Keratinocyte (primary cell): ENCODE measurements around the gene STATH. TPM values are rescaled to one million over a fixed set of nuclear protein-coding genes. Genes with fewer than 3 reads are reported as not detected.

Source experiments
- DNase-seq: peaks from one replicate; pipeline ENCODE4 v3.0.0-alpha.2; 2011; ENCODE audit warnings: low read depth, missing footprints, low spot score
- FAIRE-seq: peaks from 2 replicates; lab custom pipeline; 2011; peaks lifted over from hg19 to GRCh38; lab: Jason Lieb, UNC
- H2AFZ ChIP-seq: 2 replicates; pipeline ENCODE4 v1.6.0; 2012; ENCODE audit warnings: low read length, control low read depth, inconsistent platforms; ENCODE audit not compliant: control insufficient read depth
- H3K27ac ChIP-seq: 2 replicates; pipeline ENCODE4 v1.5.1; 2011; ENCODE audit warnings: low read length; ENCODE audit not compliant: control insufficient read depth, insufficient read depth
- H3K27me3 ChIP-seq: 3 replicates; pipeline ENCODE4 v1.6.0; 2011; ENCODE audit warnings: low read length; ENCODE audit not compliant: control insufficient read depth, insufficient read depth; ENCODE audit errors: extremely low read depth
- H3K36me3 ChIP-seq, 2 experiments: 2 replicates in 1 of 2; 3 replicates in 1 of 2; pipeline ENCODE4 v1.5.1; 2011; ENCODE audit warnings: low read length in 2 of 2, mild to moderate bottlenecking in 1 of 2; ENCODE audit not compliant: control insufficient read depth in 2 of 2, insufficient read depth in 2 of 2; ENCODE audit errors: extremely low read depth in 1 of 2
- H3K4me1 ChIP-seq: 3 replicates; pipeline ENCODE4 v1.5.1; 2011; ENCODE audit warnings: low read length; ENCODE audit not compliant: control insufficient read depth, insufficient read depth; ENCODE audit errors: extremely low read depth
- H3K4me2 ChIP-seq: 3 replicates; pipeline ENCODE4 v1.6.0; 2011; ENCODE audit warnings: low read depth, low read length; ENCODE audit not compliant: control insufficient read depth, insufficient read depth; ENCODE audit errors: extremely low read depth
- H3K4me3 ChIP-seq, 3 experiments: fragments of 200-600 bp in 1 of 3; sonication (generic) in 1 of 3; 2 replicates in 2 of 3; 3 replicates in 1 of 3; pipeline ENCODE4 v1.5.1; 2011 to 2016; ENCODE audit warnings: low read length in 3 of 3, mild to moderate bottlenecking in 3 of 3, control low read depth in 2 of 3, inconsistent platforms in 1 of 3, low read depth in 1 of 3, mixed read lengths in 1 of 3, mixed run types in 1 of 3, moderate library complexity in 1 of 3; ENCODE audit not compliant: control insufficient read depth in 2 of 3, insufficient read depth in 2 of 3; ENCODE audit errors: extremely low read depth in 1 of 3
- H3K79me2 ChIP-seq: 2 replicates; pipeline ENCODE4 v1.6.0; 2012; ENCODE audit warnings: low read length; ENCODE audit not compliant: control insufficient read depth, insufficient read depth
- H3K9ac ChIP-seq: 3 replicates; pipeline ENCODE4 v1.6.0; 2011; ENCODE audit warnings: low read length; ENCODE audit not compliant: control insufficient read depth, insufficient read depth; ENCODE audit errors: extremely low read depth
- H3K9me1 ChIP-seq: 3 replicates; pipeline ENCODE4 v1.6.0; 2011; ENCODE audit warnings: low read length; ENCODE audit not compliant: control insufficient read depth, insufficient read depth; ENCODE audit errors: extremely low read depth
- H3K9me3 ChIP-seq: 2 replicates; pipeline ENCODE4 v1.5.1; 2012; ENCODE audit warnings: low read depth, low read length; ENCODE audit not compliant: control insufficient read depth
- H4K20me1 ChIP-seq: 3 replicates; pipeline ENCODE4 v1.6.0; 2011; ENCODE audit warnings: low read length; ENCODE audit not compliant: control insufficient read depth, insufficient read depth; ENCODE audit errors: extremely low read depth
- CTCF ChIP-seq, 3 experiments: IDR thresholded peaks in 1 of 3; conservative IDR thresholded peaks in 1 of 3; optimal IDR thresholded peaks in 1 of 3; 2 replicates in 2 of 3; 3 replicates in 1 of 3; pipeline versions ENCODE3 to v1.5.1; 2011; ENCODE audit warnings: low read length in 3 of 3, mild to moderate bottlenecking in 3 of 3, moderate library complexity in 2 of 3, control low read depth in 1 of 3, inconsistent platforms in 1 of 3; ENCODE audit not compliant: insufficient read depth in 2 of 3; ENCODE audit errors: extremely low read depth in 1 of 3
- EZH2 ChIP-seq: IDR thresholded peaks from one replicate; pipeline ENCODE4 v1.6.1; 2012; ENCODE audit warnings: inconsistent platforms, mild to moderate bottlenecking, low read length, moderate library complexity
- dilution Hi-C: fragments of 300-500 bp; cut with MboI; formaldehyde crosslinking; loops from one replicate; pipeline ENCODE4 v1.7.0; 2020; ENCODE audit warnings: low sequenced_read_pairs; ENCODE audit not compliant: extremely low pct_ligation_motif_present
- polyA plus RNA-seq, 5 experiments: library from polyadenylated mRNA; depleted of rRNA in 3 of 5; stranded (reverse) in 3 of 5; stranded (forward) in 1 of 5; unstranded in 1 of 5; fragments of >200 nt; gene quantifications; 1 replicate in 1 of 5; 2 replicates in 3 of 5; 3 replicates in 1 of 5; pipeline versions ENCODE4 v1.2.1 to v1.2.3, GENCODE V29; 2011 to 2012; ENCODE audit warnings: missing spikeins in 2 of 5, low read depth in 1 of 5, low replicate concordance in 1 of 5

The STATH gene
- polyA plus RNA-seq, 1 donor (not counting 4 experiments of a cell fraction or from before 2014, with no cell fraction given) = not detected

DNA sequence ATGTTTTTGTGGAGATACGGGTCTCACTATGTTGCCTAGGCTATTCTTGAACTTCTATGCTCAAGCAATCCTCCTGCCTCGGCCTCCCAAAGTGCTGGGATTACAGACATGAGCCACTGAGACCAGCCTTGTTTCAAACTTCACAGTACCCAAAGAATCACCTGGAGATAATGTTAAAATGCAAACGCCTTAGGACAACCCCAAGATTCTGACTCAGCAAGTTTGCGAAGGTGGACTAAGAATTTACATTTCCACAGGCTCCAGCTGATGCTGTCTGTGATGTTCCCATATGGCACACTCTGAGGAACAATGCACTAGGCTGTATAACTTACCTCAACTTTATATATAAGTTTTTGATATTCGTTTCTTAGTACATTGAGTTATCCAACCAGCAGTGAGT lies 984 bp upstream of the STATH start:
- H3K4me2 ChIP-seq = no peak overlapping the region
- dilution Hi-C loops = no loop called here
- no peak overlapping the region for H3K9ac ChIP-seq
- no peaks in the 10 kb centered on the region for H3K36me3 ChIP-seq
- no peak overlapping the region for H3K4me3 ChIP-seq
- H3K9me1 ChIP-seq = no peaks in the 10 kb centered on the region
- no peaks in the 10 kb centered on the region for H3K4me1 ChIP-seq
- TF ChIP-seq CTCF (optimal IDR thresholded peaks at IDR 0.05 in 1 of 3, IDR thresholded peaks at IDR 0.05 in 1 of 3, conservative IDR thresholded peaks at IDR 0.05 in 1 of 3; ENCODE audit: extremely low read depth in 1 of 3, insufficient read depth in 2 of 3, low read length in 3 of 3) (no peak), EZH2 (no peak)
- DNase-seq = no peak
- H3K79me2 ChIP-seq = no peaks in the 10 kb centered on the region
- H3K27ac ChIP-seq = no peak overlapping the region
- no peak for FAIRE-seq
- H4K20me1 ChIP-seq = no peaks in the 10 kb centered on the region
- no peaks in the 10 kb centered on the region for H3K9me3 ChIP-seq
- H2AFZ ChIP-seq = no peak overlapping the region
- no peaks in the 10 kb centered on the region for H3K27me3 ChIP-seq

DNA sequence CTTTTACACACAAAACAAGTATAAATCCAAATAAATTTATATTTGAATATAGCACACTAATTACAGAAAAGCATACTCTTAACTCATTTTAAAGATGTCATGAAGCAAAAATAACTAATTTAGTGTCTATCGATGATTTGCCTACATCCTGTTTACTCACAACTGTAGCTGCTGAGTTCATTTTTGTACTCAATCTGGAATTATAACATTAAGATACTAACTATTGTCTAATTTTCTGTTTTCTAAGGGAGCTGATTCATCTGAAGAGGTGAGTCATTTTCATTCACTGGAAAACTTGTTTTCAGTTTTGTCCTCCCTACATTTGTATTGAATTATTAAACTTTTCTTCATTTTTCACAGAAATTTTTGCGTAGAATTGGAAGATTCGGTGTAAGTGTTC lies 3.7 kb downstream of the STATH start:
- H4K20me1 ChIP-seq = no peaks in the 10 kb centered on the region
- DNase-seq (no peak), FAIRE-seq (no peak)
- TF ChIP-seq EZH2 (no peak), CTCF (optimal IDR thresholded peaks at IDR 0.05 in 1 of 3, IDR thresholded peaks at IDR 0.05 in 1 of 3, conservative IDR thresholded peaks at IDR 0.05 in 1 of 3; ENCODE audit: extremely low read depth in 1 of 3, insufficient read depth in 2 of 3, low read length in 3 of 3) (no peak)
- no peak overlapping the region for H3K4me3 ChIP-seq
- no peaks in the 10 kb centered on the region for H3K79me2 ChIP-seq
- no peak overlapping the region for H3K9ac ChIP-seq
- H3K27ac ChIP-seq = no peak overlapping the region
- H3K4me2 ChIP-seq = no peak overlapping the region
- no peaks in the 10 kb centered on the region for H3K36me3 ChIP-seq
- H3K4me1 ChIP-seq = no peaks in the 10 kb centered on the region
- H2AFZ ChIP-seq = no peak overlapping the region
- no peaks in the 10 kb centered on the region for H3K9me3 ChIP-seq
- H3K9me1 ChIP-seq = no peaks in the 10 kb centered on the region
- H3K27me3 ChIP-seq = no peaks in the 10 kb centered on the region
- dilution Hi-C loops = no loop called here
